Erythroblast (primary cell): ENCODE results near the gene VANGL2.

ENCODE experiments used
- DNase-seq, 2 experiments: peaks; one replicate each; lab custom pipeline; 2025; lab: John Stamatoyannopoulos, UW
- GATA1 ChIP-seq: IDR thresholded peaks from 2 replicates; pipeline ENCODE4 v1.6.1; 2011; ENCODE audit warnings: low read depth, mild to moderate bottlenecking, control low read depth, low read length, moderate library complexity
- POLR2A ChIP-seq: IDR thresholded peaks from 2 replicates; pipeline ENCODE4 v1.6.1; 2011; ENCODE audit warnings: mild to moderate bottlenecking, low read length

Gene VANGL2

DNA sequence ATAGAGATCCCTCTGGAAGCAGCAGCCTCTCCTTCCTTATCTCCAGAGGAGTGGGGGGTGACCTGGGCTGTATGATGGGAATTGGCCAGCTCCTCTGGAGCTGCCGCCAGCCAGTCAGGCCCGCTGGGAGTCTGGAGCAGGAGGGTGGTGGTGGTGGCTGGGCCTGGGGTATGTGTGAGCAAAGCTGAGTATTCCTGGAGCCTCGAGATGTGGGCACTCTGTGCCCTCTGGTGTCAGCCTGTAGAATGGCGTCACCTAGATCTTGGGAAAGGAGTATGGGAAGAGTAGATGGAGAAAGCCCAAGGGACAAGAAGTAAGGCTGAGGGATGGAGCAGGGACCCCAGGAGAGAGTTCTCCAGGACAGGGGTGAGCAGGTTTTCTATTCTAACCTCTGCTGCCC is 16.0 kb downstream of the VANGL2 start:
- TF ChIP-seq GATA1 (no peak), POLR2A (no peak)
- DNase-seq: peak in 1 of 2 experiments; percentile 10

DNA sequence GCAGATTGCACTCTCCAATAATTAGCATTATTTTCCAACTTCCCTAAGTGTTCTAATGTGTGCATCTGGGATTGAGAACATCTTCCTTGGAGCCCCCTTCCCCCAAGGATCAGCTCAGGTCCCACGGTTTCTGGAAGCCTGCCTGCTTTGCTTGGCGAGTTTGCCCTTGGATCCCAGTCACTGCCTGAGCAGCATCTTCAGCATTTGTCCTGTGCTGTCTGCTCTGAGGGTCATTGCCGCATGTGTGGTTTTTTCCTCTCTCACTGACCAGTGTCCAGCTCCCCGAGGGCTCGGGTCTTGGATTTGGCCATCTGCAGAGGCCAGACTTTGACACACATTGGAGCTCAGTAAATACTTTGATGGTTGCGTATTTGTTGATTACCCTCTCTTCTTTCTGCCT is 18.1 kb downstream of the VANGL2 start:
- TF ChIP-seq GATA1 (no peak), POLR2A (no peak)
- no peak for DNase-seq

DNA sequence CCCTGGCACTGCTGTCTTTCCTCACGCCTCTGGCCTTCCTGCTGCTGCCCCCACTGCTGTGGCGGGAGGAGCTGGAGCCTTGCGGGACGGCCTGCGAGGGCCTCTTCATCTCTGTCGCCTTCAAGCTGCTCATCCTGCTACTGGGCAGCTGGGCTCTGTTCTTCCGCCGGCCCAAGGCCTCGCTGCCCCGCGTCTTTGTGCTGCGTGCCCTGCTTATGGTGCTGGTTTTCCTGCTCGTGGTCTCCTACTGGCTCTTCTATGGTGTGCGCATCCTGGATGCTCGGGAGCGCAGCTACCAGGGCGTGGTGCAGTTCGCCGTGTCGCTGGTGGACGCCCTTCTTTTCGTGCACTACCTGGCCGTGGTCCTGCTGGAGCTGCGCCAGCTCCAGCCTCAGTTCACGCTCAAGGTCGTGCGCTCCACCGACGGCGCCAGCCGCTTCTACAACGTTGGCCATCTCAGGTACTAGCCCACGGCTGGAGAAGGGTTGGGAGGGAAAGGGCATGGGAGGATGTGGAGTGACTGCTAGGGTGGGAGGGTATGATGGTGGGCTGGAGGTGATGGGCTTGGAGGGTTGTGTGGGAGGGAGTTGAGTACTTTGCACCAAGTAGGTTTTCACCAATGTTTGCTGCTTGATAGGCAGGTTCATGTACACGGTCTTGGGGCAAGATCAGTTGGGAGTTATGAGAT is 18.9 kb downstream of the VANGL2 start:
- no peak for DNase-seq
- TF ChIP-seq GATA1: no peak
- TF ChIP-seq POLR2A: no peak

DNA sequence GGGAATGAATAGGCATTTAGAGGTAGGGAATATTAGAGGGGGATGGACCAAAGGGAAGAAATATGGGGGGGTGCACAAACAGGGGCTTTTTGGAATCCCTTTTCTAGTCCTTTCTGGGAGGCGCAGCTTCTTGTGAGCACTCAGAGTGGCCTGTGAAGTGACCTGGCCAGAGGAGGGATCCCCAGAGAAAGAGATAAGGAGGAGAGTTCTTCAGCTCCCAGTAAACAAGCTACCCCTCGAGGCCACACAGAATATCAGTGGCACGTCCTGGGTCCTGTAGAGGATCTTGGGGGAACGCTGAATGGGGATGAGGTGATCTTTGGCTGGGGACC is 19.4 kb downstream of the VANGL2 start:
- TF ChIP-seq POLR2A (no peak), GATA1 (no peak)
- DNase-seq: no peak

DNA sequence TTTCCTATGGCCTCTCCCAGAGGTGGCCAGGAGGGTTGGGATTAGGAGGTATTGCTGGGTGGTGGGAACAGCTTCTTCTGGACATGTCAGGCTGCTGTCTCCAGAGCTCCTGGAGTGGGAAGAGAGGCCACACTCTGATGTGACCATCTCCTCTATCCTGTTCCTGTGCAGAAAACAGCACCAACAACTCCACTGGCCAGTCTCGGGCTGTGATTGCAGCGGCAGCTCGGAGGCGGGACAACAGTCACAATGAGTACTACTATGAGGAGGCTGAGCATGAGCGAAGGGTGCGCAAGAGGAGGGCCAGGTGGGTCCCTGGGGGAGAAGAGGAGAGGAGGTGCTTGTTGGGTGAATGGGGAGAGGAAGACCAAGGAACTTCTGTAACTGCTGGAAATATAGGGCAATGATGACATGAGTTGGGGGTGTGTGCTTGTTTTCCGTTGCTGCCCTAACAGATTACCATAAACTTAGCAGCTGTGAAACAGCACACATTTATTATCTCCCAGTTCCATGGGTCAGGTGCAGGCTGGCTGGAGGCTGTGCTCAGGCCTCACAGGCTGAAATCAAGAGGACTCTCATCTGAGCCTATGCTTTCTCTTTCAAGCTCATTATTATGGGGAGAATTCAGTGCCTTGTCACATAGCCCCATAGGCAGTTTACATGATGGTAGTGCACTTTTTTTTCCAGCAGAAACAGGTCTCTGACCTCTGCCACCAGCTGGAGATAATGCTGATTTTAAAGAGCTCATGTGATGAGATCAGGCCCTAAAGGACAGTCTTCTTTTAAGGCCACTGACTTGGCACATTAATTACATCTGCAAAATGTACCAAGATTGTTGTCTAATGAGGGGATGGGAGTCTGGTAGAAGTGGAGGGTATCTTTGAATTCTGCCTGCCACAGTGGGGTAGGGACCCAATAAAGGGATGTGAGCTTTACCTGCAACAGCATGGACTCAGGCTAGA is 20.8 kb downstream of the VANGL2 start:
- peak; percentile 63 to 76 for DNase-seq
- no peak for TF ChIP-seq POLR2A
- TF ChIP-seq GATA1: no peak

DNA sequence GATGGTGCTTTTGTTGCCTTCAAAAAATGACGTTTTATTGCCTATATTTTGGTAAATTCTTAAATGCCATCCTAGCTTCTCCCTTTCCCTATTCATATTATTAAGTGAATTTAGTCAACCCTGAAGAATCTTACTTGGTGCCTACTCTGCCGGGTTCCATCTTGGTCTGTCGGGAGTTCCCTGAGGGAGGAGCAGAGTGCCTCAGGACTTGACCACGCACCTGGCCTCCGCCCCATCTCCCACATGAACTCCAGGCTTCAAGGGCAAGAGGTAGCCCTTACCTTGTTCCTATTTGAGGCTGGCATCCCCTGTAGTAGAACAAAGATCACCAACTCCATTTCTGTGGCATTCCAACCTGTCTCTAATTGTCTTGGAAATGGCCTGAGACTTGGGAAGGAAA is 21.5 kb downstream of the VANGL2 start:
- no peak for DNase-seq
- TF ChIP-seq POLR2A: no peak
- TF ChIP-seq GATA1: no peak

DNA sequence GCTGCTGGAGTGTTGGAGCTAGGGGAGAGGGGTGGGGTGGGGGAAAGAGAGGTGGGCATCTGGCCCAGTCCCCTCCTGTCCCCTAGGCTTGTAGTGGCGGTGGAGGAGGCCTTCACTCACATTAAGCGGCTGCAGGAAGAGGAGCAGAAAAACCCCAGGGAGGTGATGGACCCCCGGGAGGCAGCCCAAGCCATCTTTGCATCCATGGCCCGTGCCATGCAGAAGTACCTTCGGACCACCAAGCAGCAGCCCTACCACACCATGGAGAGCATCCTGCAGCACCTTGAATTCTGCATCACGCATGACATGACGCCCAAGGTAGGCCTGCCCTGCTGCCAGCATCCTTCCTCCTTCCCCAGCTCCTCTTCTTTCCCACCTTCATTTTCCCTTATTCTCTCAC is 23.6 kb downstream of the VANGL2 start:
- TF ChIP-seq GATA1 (no peak), POLR2A (no peak)
- no peak for DNase-seq

DNA sequence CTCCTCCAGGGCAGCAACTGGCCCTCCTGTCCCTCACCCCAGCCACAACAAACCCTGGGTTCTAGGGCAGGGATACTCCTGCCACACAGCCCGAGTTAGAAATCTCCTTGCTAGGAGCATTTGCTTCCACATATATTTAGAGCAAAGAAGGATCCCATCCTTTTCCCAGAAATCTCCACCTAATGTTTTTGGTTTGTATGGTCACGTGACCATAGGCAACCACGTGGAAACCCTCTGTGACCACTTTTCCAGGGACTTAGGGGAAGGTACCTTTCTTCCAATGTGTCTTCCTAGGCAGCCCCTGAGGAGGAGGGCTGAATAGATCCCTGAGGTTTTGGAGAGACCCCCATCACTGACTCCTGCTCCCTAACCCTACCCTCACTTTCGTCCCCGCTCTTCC is 25.5 kb downstream of the VANGL2 start:
- no peak for DNase-seq
- no peak for TF ChIP-seq GATA1
- TF ChIP-seq POLR2A: no peak

DNA sequence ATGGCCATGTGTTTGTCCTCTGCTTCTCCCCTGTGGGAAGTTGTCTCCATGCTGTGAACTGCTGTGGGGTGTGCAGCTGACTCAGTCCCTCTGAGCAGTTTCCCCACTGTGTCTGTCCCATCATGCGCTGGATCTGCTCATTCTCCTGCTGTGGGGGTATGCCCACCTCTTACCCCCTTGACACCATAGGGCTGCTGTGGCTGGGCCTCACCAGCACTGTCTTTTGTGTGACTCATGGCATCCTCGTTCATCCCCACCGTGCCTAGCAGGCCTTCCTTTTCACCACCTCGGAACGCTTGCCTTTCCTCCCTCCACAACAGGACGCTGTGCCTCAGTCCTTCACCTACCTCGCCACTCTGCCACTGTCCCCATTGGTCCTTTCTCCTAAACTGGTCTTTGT is 27.3 kb downstream of the VANGL2 start:
- no peak for TF ChIP-seq POLR2A
- TF ChIP-seq GATA1: no peak
- no peak for DNase-seq

DNA sequence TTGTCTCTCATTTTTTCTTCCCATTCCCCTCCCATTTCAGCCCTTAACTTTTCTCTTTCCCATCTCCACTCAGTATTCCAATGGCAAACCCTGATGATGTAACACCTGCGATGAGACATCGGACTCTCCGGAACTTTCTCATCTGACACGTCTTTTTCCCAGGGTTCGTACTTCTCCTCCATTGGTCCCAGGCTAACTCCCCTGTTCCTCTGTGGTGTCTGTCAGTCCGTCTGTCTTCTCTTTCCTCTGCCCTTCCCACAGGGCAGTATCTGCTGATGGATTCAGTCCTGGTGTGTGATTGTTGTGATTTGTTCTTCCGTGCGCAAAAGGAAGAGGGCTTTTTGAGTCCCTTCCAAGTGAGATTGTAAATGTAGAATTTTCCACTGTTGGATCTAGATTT is 27.7 kb downstream of the VANGL2 start:
- no peak for DNase-seq
- TF ChIP-seq GATA1 (no peak), POLR2A (no peak)

DNA sequence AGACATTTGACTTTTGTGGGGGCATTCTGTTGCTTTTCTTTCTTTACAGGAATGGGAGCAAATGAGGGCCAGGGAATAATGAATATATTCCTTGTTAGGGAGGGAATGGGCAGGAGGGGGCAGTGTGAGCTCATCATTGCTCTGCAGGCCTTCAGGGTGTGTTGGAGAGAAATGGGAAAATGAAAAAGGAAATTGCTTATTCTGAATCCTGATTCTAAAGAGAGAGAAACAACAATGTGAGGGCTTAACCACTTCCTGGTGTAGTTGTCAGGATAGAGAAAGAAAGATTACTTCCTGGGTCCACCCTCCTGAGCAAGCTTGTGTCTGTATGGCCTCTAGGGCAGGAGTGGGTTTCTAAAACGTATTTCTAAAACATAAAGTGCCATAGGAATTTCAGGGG is 28.3 kb downstream of the VANGL2 start:
- no peak for TF ChIP-seq POLR2A
- TF ChIP-seq GATA1: no peak
- DNase-seq: peak; percentile 37 to 75

DNA sequence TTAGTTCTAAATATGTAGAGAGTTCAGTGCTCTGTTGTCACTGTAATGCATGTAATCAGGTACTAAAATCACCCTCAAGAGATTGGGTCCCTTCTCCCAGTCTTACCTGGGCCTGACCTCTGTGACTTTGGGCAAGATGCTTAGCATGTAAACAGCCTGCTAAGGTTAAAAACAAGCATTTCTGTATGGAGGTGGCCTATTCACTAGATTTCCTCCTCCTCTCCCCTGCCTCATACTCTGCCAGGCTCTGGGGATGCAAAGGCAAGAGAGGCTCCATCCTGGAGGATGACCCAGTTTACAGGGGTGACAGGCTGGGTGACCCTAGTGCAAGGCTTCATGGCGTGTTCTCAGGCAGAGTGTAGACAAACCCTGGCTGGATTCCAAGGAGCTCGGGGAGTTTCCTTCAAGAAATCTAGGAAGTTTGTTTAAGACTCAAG is 28.8 kb downstream of the VANGL2 start:
- TF ChIP-seq POLR2A (no peak), GATA1 (no peak)
- no peak for DNase-seq

DNA sequence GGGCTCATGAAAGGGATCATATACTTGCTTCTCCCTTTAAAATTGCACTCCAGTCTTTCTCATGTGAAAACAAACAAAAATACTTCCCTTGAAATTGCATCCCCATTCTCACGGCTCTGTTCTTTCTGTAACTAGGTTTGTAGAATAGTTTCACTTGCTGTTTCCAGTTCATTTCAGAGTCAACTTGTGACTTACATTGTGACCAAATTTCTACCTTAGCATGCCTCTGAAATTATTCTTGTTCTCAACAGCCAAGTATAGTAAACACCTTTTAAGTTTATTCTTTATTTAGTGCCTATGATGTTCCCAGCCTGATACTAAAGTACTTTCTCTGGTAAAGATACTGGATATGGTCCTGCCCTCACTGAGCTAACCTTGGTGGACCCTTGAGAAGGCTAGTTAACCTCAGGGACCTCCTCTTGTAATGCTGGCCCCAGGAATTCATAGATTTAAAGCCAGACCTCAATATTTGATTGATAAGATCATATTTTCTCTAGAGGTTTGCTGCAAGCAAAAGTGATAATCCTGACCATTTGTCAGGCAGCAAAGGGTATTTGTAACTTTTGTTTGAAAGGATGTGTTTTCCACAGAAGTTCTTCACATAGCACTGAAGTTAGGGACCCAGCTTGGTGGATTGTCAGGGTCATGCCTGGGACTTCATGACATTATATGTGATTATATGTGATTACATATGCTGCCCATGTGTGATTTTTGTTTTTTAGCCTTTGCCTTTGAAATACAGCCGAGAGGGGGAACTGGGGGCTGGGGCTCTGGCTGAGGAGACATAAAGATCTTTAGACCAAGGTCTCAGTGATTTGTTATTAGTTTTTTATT is 29.6 kb downstream of the VANGL2 start:
- TF ChIP-seq GATA1 (no peak), POLR2A (no peak)
- DNase-seq: no peak
